ENCODE results near the gene TFF3. TPM values are rescaled to one million over a fixed set of nuclear protein-coding genes. Genes with fewer than 3 reads are reported as not detected.

TFF3 gene
- total and polyA plus RNA-seq, 2 experiments from 2014 or later = 1.2 to 3.3 TPM

DNA sequence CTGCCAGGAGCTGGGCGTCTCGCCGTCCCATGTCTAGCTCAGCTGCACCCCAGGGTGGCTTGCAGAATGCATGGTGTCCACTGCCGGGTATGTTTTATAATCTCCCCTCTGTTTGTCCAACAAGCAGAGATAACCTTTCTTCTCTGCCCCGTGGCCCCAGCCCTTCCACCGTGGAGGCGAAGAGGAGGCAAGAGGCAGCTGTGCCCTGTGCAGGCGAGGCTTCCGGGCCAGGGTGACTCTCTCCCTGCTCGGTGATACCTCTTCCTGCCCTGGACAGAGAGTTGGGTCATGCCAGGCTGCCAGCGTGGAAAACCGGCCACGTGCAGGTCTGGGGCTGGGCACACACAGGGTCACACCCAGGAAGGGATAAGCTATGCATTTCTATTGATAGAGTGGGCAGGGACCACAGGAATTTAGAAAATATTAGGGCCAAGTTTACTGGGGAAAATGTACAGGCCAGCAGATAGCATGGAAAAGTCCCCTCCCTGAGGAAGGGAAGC lies 35.8 kb upstream of the TFF3 start, which contains the start of gene TFF2:
Gene TFF2, minus strand, starts transcription at position 68 of the 500 bp plus-strand sequence. Its CDS starts 37 bp downstream, at position 31.
- H3K4me3 ChIP-seq = no peak within 1 kb of the TSS
- H3F3A ChIP-seq (replicated peaks; ENCODE audit: low read depth) = no peaks in the 10 kb centered on the region
- no peaks in the 10 kb centered on the region for H3K27me3 ChIP-seq (ENCODE audit: insufficient read depth)
- TF ChIP-seq STAT1 (IDR thresholded peaks at IDR 0.05; ENCODE audit: unreplicated experiment) (no peak), ZNF114 (CRISPR knock-in tag; IDR thresholded peaks at IDR 0.05) (no peak), JUNB (IDR thresholded peaks at IDR 0.05; ENCODE audit: unreplicated experiment) (no peak)
- no peaks in the 10 kb centered on the region for H3K79me2 ChIP-seq (replicated peaks; ENCODE audit: insufficient read depth)
- Mint-ChIP-seq H3K36me3 (ENCODE audit: low read depth) (no peaks in the 10 kb centered on the region; the same call in 2 of the 3 replicates), H3K4me3 (no peak within 1 kb of the TSS), H3K27ac (no peak within 1 kb of the TSS), H3K27me3 (ENCODE audit: insufficient read depth, low read depth, poor library complexity) (peaks cover 13% of the 10 kb centered on the region), H3K9me3 (peaks cover 4% of the 10 kb centered on the region; the same call in 2 of the 3 replicates), H3K4me1 (no peaks in the 10 kb centered on the region)
- H3K36me3 ChIP-seq (ENCODE audit: insufficient read depth) = no peaks in the 10 kb centered on the region
- ATAC-seq = no peak
- H3K4me1 ChIP-seq (ENCODE audit: insufficient read depth) = no peaks in the 10 kb centered on the region
- no peak within 1 kb of the TSS for H2AFZ ChIP-seq
- no peak within 1 kb of the TSS for H3K4me2 ChIP-seq
- H4K20me1 ChIP-seq (replicated peaks; ENCODE audit: insufficient read depth) = no peaks in the 10 kb centered on the region
- H3K9me2 ChIP-seq (ENCODE audit: insufficient read depth) = 0 out of 2 replicates have a peak, but pooled peaks cover 9% of the 10 kb centered on the region
- DNase-seq (ENCODE audit: low spot score) = no peak
- no peak within 1 kb of the TSS for H3K27ac ChIP-seq (ENCODE audit: low read depth)

DNA sequence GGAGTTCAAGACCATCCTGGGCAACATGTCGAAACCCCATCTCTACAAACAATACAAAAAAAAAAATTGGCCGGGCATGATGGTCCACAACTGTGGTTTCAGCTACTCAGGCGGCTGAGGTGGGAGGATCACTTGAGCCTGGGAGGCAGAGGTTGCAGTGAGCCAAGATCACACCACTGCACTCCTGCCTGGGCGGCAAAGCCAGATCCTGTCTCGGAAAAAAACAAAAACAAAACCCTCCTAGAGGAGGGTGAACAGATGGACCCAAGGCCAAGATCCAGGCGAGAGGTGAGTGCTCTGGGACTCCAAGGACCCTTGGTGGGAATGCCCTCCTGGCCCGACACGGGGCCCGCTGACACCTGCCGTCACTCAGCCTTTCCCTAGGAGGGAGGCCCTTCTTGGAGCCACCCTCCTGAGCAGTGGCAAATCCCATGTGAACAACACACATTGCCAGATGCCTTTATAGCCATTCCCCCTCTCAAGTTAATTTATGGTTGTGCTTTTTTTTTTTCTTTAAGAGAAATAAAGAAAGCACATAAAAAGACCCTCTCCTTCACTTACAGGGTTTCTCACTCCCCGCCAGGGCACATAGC lies 35.2 kb upstream of the TFF3 start:
- no peaks in the 10 kb centered on the region; the same call in 2 of the 3 replicates for H3K36me3 Mint-ChIP-seq (ENCODE audit: low read depth)
- Histone ChIP-seq H3F3A (replicated peaks; ENCODE audit: low read depth) (no peaks in the 10 kb centered on the region), H3K36me3 (ENCODE audit: insufficient read depth) (no peaks in the 10 kb centered on the region), H3K79me2 (replicated peaks; ENCODE audit: insufficient read depth) (no peaks in the 10 kb centered on the region), H3K4me3 (no peak overlapping the region), H3K4me2 (no peak overlapping the region), H3K27ac (ENCODE audit: low read depth) (no peak overlapping the region), H2AFZ (no peak overlapping the region), H3K4me1 (ENCODE audit: insufficient read depth) (no peaks in the 10 kb centered on the region), H3K9me2 (ENCODE audit: insufficient read depth) (0 out of 2 replicates have a peak, but pooled peaks cover 9% of the 10 kb centered on the region), H3K27me3 (ENCODE audit: insufficient read depth) (no peaks in the 10 kb centered on the region), H4K20me1 (replicated peaks; ENCODE audit: insufficient read depth) (no peaks in the 10 kb centered on the region)
- peaks cover 4% of the 10 kb centered on the region; the same call in 2 of the 3 replicates for H3K9me3 Mint-ChIP-seq
- no peak for TF ChIP-seq ZNF114 (CRISPR knock-in tag; IDR thresholded peaks at IDR 0.05)
- TF ChIP-seq, protein P1, sequence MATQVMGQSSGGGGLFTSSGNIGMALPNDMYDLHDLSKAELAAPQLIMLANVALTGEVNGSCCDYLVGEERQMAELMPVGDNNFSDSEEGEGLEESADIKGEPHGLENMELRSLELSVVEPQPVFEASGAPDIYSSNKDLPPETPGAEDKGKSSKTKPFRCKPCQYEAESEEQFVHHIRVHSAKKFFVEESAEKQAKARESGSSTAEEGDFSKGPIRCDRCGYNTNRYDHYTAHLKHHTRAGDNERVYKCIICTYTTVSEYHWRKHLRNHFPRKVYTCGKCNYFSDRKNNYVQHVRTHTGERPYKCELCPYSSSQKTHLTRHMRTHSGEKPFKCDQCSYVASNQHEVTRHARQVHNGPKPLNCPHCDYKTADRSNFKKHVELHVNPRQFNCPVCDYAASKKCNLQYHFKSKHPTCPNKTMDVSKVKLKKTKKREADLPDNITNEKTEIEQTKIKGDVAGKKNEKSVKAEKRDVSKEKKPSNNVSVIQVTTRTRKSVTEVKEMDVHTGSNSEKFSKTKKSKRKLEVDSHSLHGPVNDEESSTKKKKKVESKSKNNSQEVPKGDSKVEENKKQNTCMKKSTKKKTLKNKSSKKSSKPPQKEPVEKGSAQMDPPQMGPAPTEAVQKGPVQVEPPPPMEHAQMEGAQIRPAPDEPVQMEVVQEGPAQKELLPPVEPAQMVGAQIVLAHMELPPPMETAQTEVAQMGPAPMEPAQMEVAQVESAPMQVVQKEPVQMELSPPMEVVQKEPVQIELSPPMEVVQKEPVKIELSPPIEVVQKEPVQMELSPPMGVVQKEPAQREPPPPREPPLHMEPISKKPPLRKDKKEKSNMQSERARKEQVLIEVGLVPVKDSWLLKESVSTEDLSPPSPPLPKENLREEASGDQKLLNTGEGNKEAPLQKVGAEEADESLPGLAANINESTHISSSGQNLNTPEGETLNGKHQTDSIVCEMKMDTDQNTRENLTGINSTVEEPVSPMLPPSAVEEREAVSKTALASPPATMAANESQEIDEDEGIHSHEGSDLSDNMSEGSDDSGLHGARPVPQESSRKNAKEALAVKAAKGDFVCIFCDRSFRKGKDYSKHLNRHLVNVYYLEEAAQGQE (IDR thresholded peaks at IDR 0.05; ENCODE audit: unreplicated experiment) = no peak
- no peak for TF ChIP-seq CREB1 (CRISPR knock-in tag; IDR thresholded peaks at IDR 0.05; ENCODE audit: low read depth)
- no peak for TF ChIP-seq NANOG (IDR thresholded peaks at IDR 0.05; ENCODE audit: borderline replicate concordance)
- TF ChIP-seq, protein P2, sequence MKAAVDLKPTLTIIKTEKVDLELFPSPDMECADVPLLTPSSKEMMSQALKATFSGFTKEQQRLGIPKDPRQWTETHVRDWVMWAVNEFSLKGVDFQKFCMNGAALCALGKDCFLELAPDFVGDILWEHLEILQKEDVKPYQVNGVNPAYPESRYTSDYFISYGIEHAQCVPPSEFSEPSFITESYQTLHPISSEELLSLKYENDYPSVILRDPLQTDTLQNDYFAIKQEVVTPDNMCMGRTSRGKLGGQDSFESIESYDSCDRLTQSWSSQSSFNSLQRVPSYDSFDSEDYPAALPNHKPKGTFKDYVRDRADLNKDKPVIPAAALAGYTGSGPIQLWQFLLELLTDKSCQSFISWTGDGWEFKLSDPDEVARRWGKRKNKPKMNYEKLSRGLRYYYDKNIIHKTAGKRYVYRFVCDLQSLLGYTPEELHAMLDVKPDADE (IDR thresholded peaks at IDR 0.05) = no peak
- TF ChIP-seq STAT1 (IDR thresholded peaks at IDR 0.05; ENCODE audit: unreplicated experiment) = no peak
- TF ChIP-seq POLR2AphosphoS5 (IDR thresholded peaks at IDR 0.05; ENCODE audit: low read depth) = no peak
- TF ChIP-seq EZH2phosphoT487 (IDR thresholded peaks at IDR 0.05; ENCODE audit: unreplicated experiment) = no peak
- no peak for TF ChIP-seq EZH2 (IDR thresholded peaks at IDR 0.05; ENCODE audit: low read depth, unreplicated experiment)
- TF ChIP-seq, protein P3, sequence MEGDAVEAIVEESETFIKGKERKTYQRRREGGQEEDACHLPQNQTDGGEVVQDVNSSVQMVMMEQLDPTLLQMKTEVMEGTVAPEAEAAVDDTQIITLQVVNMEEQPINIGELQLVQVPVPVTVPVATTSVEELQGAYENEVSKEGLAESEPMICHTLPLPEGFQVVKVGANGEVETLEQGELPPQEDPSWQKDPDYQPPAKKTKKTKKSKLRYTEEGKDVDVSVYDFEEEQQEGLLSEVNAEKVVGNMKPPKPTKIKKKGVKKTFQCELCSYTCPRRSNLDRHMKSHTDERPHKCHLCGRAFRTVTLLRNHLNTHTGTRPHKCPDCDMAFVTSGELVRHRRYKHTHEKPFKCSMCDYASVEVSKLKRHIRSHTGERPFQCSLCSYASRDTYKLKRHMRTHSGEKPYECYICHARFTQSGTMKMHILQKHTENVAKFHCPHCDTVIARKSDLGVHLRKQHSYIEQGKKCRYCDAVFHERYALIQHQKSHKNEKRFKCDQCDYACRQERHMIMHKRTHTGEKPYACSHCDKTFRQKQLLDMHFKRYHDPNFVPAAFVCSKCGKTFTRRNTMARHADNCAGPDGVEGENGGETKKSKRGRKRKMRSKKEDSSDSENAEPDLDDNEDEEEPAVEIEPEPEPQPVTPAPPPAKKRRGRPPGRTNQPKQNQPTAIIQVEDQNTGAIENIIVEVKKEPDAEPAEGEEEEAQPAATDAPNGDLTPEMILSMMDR (conservative IDR thresholded peaks at IDR 0.05; ENCODE audit: low read depth in 2 of 2) = no peak
- no peaks in the 10 kb centered on the region for H3K4me1 Mint-ChIP-seq
- peaks cover 13% of the 10 kb centered on the region for H3K27me3 Mint-ChIP-seq (ENCODE audit: insufficient read depth, low read depth, poor library complexity)
- no peak overlapping the region for H3K27ac Mint-ChIP-seq
- no peak overlapping the region for H3K4me3 Mint-ChIP-seq
- ATAC-seq (no peak), DNase-seq (ENCODE audit: low spot score) (no peak)

Data from GM23338 (cell line).